H1 (cell line): ENCODE results near the gene ANLN. TPM values are rescaled to one million over a fixed set of nuclear protein-coding genes. Genes with fewer than 3 reads are reported as not detected.

Source experiments
- ASH2L ChIP-seq: fragments of 200-600, 300-600 bp; sonication (generic); IDR thresholded peaks from one replicate; pipeline ENCODE4 v1.7.1; 2017; ENCODE audit warnings: low read length
- BCL11A ChIP-seq, 2 experiments: IDR thresholded peaks; one replicate each; pipeline ENCODE4 v1.6.1; 2011; ENCODE audit warnings: low read depth in 2 of 2, low read length in 2 of 2, mild to moderate bottlenecking in 2 of 2
- CBX5 ChIP-seq: fragments of 300-800, 300-1000 bp; sonication (generic); IDR thresholded peaks from 2 replicates; pipeline ENCODE4 v1.7.1; 2016; ENCODE audit warnings: antibody characterized with exemption, low read length, low read depth
- CBX8 ChIP-seq: fragments of 300-800, 300-1000 bp; sonication (generic); IDR thresholded peaks from 2 replicates; pipeline ENCODE4 v1.7.1; 2016; ENCODE audit warnings: low read depth, low read length, borderline replicate concordance
- CEBPB ChIP-seq: IDR thresholded peaks from 2 replicates; pipeline ENCODE4 v1.6.1; 2012; ENCODE audit warnings: low read depth, low read length
- CHD1 ChIP-seq: IDR thresholded peaks from 2 replicates; pipeline ENCODE4 v1.6.1; 2012; ENCODE audit warnings: low read depth, low read length, improper control_type of control experiment
- EGR1 ChIP-seq: IDR thresholded peaks from 2 replicates; pipeline ENCODE4 v1.6.1; 2011; ENCODE audit warnings: low read depth, low read length, borderline replicate concordance
- FOSL1 ChIP-seq: IDR thresholded peaks from 2 replicates; pipeline ENCODE4 v1.6.1; 2011; ENCODE audit warnings: mild to moderate bottlenecking, low read depth, low read length, moderate library complexity; ENCODE audit not compliant: insufficient read depth
- GABPA ChIP-seq: IDR thresholded peaks from 2 replicates; pipeline ENCODE4 v1.6.1; 2011; ENCODE audit warnings: mild to moderate bottlenecking, low read length, moderate library complexity, borderline replicate concordance; ENCODE audit not compliant: insufficient read depth
- HDAC6 ChIP-seq: IDR thresholded peaks from one replicate; pipeline ENCODE4 v1.7.1; 2012; ENCODE audit warnings: low read depth, mild to moderate bottlenecking, inconsistent platforms, low read length, moderate library complexity
- NANOG ChIP-seq: IDR thresholded peaks from 2 replicates; pipeline ENCODE4 v1.6.1; 2011; ENCODE audit warnings: low read length, low read depth, mild to moderate bottlenecking, inconsistent platforms; ENCODE audit not compliant: insufficient read depth, poor library complexity, severe bottlenecking
- PHF8 ChIP-seq: fragments of 200-600 bp; sonication (generic); conservative IDR thresholded peaks from 2 replicates; pipeline ENCODE4 v1.7.1; 2012; ENCODE audit warnings: low read depth, mild to moderate bottlenecking, inconsistent platforms, low read length, moderate library complexity
- POU5F1 ChIP-seq: IDR thresholded peaks from 2 replicates; pipeline ENCODE4 v1.6.1; 2011; ENCODE audit warnings: low read depth, mild to moderate bottlenecking, low read length, moderate library complexity
- RAD21 ChIP-seq, 2 experiments: IDR thresholded peaks in 1 of 2; conservative IDR thresholded peaks in 1 of 2; 2 replicates each; pipeline ENCODE4 v1.6.1; 2011; ENCODE audit warnings: low read depth in 2 of 2, low read length in 2 of 2, improper control_type of control experiment in 1 of 2, inconsistent platforms in 1 of 2, mild to moderate bottlenecking in 1 of 2, moderate library complexity in 1 of 2
- RFX5 ChIP-seq: IDR thresholded peaks from 2 replicates; pipeline ENCODE4 v1.6.1; 2011; ENCODE audit warnings: low read depth, low read length, improper control_type of control experiment, borderline replicate concordance
- SP1 ChIP-seq: IDR thresholded peaks from 2 replicates; pipeline ENCODE4 v1.6.1; 2011; ENCODE audit warnings: low read depth, low read length
- SP2 ChIP-seq: IDR thresholded peaks from 2 replicates; pipeline ENCODE4 v1.6.1; 2012; ENCODE audit warnings: mild to moderate bottlenecking, low read length, inconsistent platforms
- SRF ChIP-seq: IDR thresholded peaks from 2 replicates; pipeline ENCODE4 v1.6.1; 2011; ENCODE audit warnings: mild to moderate bottlenecking, low read depth, low read length, moderate library complexity
- TAF7 ChIP-seq: optimal IDR thresholded peaks from 2 replicates; pipeline ENCODE3; 2011; ENCODE audit warnings: low read depth, mild to moderate bottlenecking, inconsistent platforms, low read length, moderate library complexity, borderline replicate concordance
- TCF12 ChIP-seq: IDR thresholded peaks from 2 replicates; pipeline ENCODE4 v1.6.1; 2011; ENCODE audit warnings: low read depth, mild to moderate bottlenecking, low read length
- polyA plus RNA-seq, 7 experiments: library from polyadenylated mRNA; depleted of rRNA in 3 of 7; stranded (reverse) in 5 of 7; unstranded in 2 of 7; fragments of >200 nt in 5 of 7; fragments of 200-250 nt in 2 of 7; gene quantifications; 1 replicate in 5 of 7; 2 replicates in 1 of 7; 4 replicates in 1 of 7; pipeline versions ENCODE4 v1.2.1 to v1.2.3, GENCODE V29; 2011 to 2013; ENCODE audit warnings: missing spikeins in 2 of 7, mixed read lengths in 2 of 7
- total RNA-seq: library from RNA; stranded (reverse); fragmentation: NEBNext Ultra II Directional; extraction: Animal tissue kit (Norgen Biotek cat#: 25700); gene quantifications from 2 replicates; pipeline ENCODE4 v1.2.1, GENCODE V29; 2021
- TF ChIP-seq, protein P1 (sequence below): IDR thresholded peaks from 2 replicates; pipeline ENCODE4 v1.6.1; 2012; ENCODE audit warnings: low read length, inconsistent platforms
- TF ChIP-seq, protein P2 (sequence below): IDR thresholded peaks from 2 replicates; pipeline ENCODE4 v1.6.1; 2012; ENCODE audit warnings: inconsistent platforms

The ANLN gene
- total and polyA plus RNA-seq, 2 of the 8 experiments (the other 6 are each of a cell fraction or from before 2014, with no cell fraction given): 18.5 to 90.1 TPM

GRCh38 chr7:36366718-36367560 lies 22.7 kb upstream of the ANLN start (continued):
- TF ChIP-seq CBX5 (no peak), PHF8 (peak; percentile 47), BCL11A (IDR thresholded peaks at IDR 0.05; ENCODE audit: low read depth in 2 of 2, low read length in 2 of 2) (no peak), CHD1 (no peak), RFX5 (no peak), HDAC6 (no peak), CBX8 (no peak), SP1 (no peak), ASH2L (peak; percentile 86), RAD21 (IDR thresholded peaks at IDR 0.05 in 1 of 2, conservative IDR thresholded peaks at IDR 0.05 in 1 of 2; ENCODE audit: low read depth in 2 of 2, low read length in 2 of 2) (peak; percentile 39 to 50; a peak in 3 of 4 replicates), TCF12 (peak; percentile 67; the same call in 1 of the 2 replicates), FOSL1 (no peak), SP2 (no peak), NANOG (no peak), CEBPB (no peak), POU5F1 (no peak), EGR1 (no peak), SRF (no peak), TAF7 (no peak), GABPA (no peak)
- TF ChIP-seq, protein P1, sequence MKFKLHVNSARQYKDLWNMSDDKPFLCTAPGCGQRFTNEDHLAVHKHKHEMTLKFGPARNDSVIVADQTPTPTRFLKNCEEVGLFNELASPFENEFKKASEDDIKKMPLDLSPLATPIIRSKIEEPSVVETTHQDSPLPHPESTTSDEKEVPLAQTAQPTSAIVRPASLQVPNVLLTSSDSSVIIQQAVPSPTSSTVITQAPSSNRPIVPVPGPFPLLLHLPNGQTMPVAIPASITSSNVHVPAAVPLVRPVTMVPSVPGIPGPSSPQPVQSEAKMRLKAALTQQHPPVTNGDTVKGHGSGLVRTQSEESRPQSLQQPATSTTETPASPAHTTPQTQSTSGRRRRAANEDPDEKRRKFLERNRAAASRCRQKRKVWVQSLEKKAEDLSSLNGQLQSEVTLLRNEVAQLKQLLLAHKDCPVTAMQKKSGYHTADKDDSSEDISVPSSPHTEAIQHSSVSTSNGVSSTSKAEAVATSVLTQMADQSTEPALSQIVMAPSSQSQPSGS: 0 out of 2 replicates have a peak, but pooled peaks have one; percentile 54
- TF ChIP-seq, protein P2, sequence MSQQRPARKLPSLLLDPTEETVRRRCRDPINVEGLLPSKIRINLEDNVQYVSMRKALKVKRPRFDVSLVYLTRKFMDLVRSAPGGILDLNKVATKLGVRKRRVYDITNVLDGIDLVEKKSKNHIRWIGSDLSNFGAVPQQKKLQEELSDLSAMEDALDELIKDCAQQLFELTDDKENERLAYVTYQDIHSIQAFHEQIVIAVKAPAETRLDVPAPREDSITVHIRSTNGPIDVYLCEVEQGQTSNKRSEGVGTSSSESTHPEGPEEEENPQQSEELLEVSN: no peak
